ENCODE data around the gene TENM3. TPM values are rescaled to one million over a fixed set of nuclear protein-coding genes. Genes with fewer than 3 reads are reported as not detected.

TENM3 gene
- total RNA-seq, 4 donors from 2014 or later: 0.18 to 9.4 (median 1.5) TPM

GRCh38 chr4:182764137-182764536, 520.9 kb downstream of the TENM3 start:
- H3K27me3 ChIP-seq: no peaks in the 10 kb centered on the region
- no peak for TF ChIP-seq CTCF (IDR thresholded peaks at IDR 0.05)
- no peak for TF ChIP-seq POLR2A (IDR thresholded peaks at IDR 0.05)
- DNase-seq: no peak
- no peaks in the 10 kb centered on the region for H3K36me3 ChIP-seq
- no peaks in the 10 kb centered on the region for H3K9me3 ChIP-seq
- H3K27ac ChIP-seq: no peak overlapping the region
- H3K4me1 ChIP-seq: no peaks in the 10 kb centered on the region
- no peak overlapping the region for H3K4me3 ChIP-seq

- Histone ChIP-seq H3K36me3 (no peaks in the 10 kb centered on the region), H3K27ac (no peak overlapping the region), H3K9me3 (no peaks in the 10 kb centered on the region), H3K4me3 (no peak overlapping the region), H3K27me3 (no peaks in the 10 kb centered on the region), H3K4me1 (no peaks in the 10 kb centered on the region)
- no peak for TF ChIP-seq CTCF (IDR thresholded peaks at IDR 0.05)
- DNase-seq: no peak
Measured at GRCh38 chr4:182764642-182765041, 521.4 kb downstream of the TENM3 start.

- TF ChIP-seq POLR2A (IDR thresholded peaks at IDR 0.05) (no peak), CTCF (IDR thresholded peaks at IDR 0.05) (no peak)
- Histone ChIP-seq H3K27ac (no peak overlapping the region), H3K27me3 (no peaks in the 10 kb centered on the region), H3K4me3 (no peak overlapping the region), H3K4me1 (no peaks in the 10 kb centered on the region), H3K9me3 (no peaks in the 10 kb centered on the region), H3K36me3 (no peaks in the 10 kb centered on the region)
- DNase-seq: no peak
Measured at GRCh38 chr4:182765987-182766856, 523.0 kb downstream of the TENM3 start.

- H3K4me3 ChIP-seq: no peak overlapping the region
- H3K27ac ChIP-seq: no peak overlapping the region
- no peaks in the 10 kb centered on the region for H3K9me3 ChIP-seq
- no peak for DNase-seq
- TF ChIP-seq POLR2A (IDR thresholded peaks at IDR 0.05) (no peak), CTCF (IDR thresholded peaks at IDR 0.05) (no peak)
- no peaks in the 10 kb centered on the region for H3K36me3 ChIP-seq
- H3K27me3 ChIP-seq: no peaks in the 10 kb centered on the region
- no peaks in the 10 kb centered on the region for H3K4me1 ChIP-seq
Measured at GRCh38 chr4:182766857-182767250, 523.7 kb downstream of the TENM3 start.

GRCh38 chr4:182768838-182769237, 525.6 kb downstream of the TENM3 start:
- Histone ChIP-seq H3K27me3 (no peaks in the 10 kb centered on the region), H3K27ac (no peak overlapping the region), H3K36me3 (no peaks in the 10 kb centered on the region), H3K4me3 (no peak overlapping the region), H3K9me3 (no peaks in the 10 kb centered on the region), H3K4me1 (no peaks in the 10 kb centered on the region)
- DNase-seq: no peak
- no peak for TF ChIP-seq CTCF (IDR thresholded peaks at IDR 0.05)
- no peak for TF ChIP-seq POLR2A (IDR thresholded peaks at IDR 0.05)

Measured in Peyer's patch (tissue), 4 donors.